ENCODE measurements around the gene NPPB.

The NPPB gene

GRCh38 chr1:11831945-11832725 lies 26.6 kb downstream of the NPPB start:
- DNase-seq = no peak

DNA sequence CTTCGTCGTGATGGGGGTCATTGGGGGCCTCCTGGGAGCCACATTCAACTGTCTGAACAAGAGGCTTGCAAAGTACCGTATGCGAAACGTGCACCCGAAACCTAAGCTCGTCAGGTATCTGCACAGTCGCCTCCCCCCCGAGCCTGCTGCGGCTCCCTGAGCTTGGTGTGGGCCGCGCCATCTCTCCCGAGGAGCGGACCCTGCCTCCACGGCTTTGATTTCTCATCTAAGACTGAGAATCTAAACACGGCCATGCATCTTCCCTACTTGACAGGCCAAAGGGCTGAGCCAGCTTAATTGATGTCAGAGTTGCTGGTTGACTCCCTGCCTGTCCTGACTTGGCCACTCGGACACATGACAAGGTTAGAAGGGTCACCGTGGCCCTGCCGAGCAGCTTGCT lies 30.2 kb downstream of the NPPB start:
- DNase-seq = no peak

- no peak for DNase-seq
These were observed 31.8 kb downstream of the NPPB start for GRCh38 chr1:11826946-11827345.

- no peak for DNase-seq
These were observed 33.6 kb downstream of the NPPB start for GRCh38 chr1:11825131-11825530.

DNA sequence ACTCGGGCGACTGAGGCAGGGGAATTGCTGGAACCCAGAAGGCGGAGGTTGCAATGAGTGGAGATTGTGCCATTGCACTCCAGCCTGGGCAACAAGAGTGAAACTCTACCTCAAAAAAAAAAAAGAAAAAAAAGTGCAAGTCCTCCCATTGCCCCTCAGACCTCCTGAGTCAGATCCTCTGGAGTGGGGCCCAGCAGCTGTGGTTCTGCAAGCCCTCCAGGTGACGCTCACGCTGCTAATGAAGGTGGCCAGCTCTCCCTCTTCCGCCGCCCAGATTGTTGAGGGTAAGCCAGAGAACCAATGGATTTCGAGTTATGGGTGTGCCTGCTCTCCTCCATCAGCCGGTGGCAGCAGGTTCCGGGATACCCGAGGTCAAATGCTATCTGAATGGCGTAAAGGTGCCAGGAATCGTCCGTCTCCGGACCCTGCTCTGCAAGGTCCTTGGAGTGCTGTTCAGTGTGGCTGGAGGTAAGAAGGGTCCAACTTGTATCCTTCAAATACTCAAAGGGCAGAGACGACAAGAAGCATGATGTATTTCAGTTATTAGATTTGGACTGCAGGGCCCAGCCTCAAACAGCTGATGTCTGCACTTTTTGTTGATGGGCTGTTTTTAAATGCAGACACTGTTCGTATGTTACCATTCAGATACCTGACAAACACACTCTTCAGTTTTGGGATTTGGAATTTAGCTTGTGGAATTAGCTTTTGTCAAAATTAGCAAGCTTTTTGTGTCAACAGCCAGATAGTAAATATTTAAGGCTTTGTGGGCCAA lies 35.2 kb downstream of the NPPB start:
- no peak for DNase-seq

DNA sequence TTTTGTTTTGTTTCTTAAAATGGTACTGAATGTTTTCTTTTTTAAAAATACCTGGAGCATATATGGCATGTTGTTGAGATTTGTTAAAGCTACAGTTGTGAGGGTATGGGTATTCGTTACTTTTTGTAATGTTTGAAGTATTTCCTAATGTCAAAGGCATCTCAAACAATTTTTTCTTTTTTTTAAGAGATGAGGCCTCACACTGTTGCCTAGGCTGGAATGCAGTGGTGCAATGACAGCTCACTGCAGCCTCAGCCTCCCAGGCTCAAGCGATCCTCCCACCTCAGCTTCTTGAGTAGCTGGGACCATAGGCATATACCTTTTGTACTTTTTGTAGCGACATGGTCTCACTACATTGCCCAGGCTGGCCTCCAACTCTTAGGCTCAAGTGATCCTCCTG lies 36.7 kb downstream of the NPPB start:
- no peak for DNase-seq

DNA sequence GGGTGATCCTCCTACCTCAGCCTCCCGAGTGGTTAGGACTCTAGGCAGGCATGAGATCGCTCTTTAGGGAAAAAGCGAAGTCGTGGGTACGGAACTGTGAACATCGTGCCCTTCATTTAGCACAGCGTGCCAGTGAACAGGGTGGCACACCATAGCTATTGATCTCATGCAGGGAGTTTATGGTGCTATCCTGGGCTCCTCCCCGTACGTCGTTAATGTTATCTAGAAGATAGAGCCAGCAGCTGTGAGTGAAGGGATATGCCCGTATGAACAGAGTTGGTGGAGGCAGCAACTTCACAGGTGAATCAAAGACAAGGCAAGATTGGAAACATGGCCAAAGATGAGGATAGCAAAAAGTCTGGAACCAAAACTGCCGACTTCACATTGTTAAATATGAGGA lies 41.6 kb downstream of the NPPB start:
- DNase-seq = no peak

DNA sequence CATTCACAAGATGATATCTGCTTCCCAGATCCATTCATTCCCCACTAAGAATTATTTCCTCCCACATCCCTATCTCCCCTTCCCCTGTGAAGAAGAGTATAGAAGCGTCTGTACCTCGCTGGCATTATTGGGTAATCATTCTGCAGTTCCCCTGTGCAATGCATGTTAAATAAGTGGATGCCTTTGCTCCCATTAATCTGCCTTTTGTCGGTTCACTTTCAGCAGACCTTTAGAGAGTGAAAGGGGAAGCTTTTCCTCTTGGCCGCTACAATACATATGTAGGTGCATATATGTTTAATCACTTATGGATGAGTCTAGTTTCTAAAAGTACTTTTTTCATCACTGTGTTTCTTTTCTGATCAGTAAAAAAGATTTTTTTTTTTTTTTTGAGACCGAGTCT lies 45.7 kb downstream of the NPPB start:
- DNase-seq = no peak

Measured in NCI-H187 (cell line).